K562 (cell line): ENCODE results near the gene CDKN1C. TPM values are rescaled to one million over a fixed set of nuclear protein-coding genes. Genes with fewer than 3 reads are reported as not detected.

Source experiments
- BCL6 ChIP-seq: fragments of 250-450 bp; sonication (Bioruptor Pico); IDR thresholded peaks from 2 replicates; pipeline ENCODE4 v1.4.0; 2020
- CBX8 ChIP-seq: fragments of 200-600 bp; sonication (generic); IDR thresholded peaks from 2 replicates; pipeline ENCODE4 v1.6.1; 2012; ENCODE audit warnings: borderline replicate concordance, mixed run types, low read depth, mild to moderate bottlenecking, moderate library complexity, mixed read lengths, low read length, control low read depth, inconsistent platforms; ENCODE audit not compliant: poor library complexity, severe bottlenecking; ENCODE audit errors: extremely low read depth
- ERF ChIP-seq: fragments of 450-650 bp; formaldehyde crosslinking; IDR thresholded peaks from 2 replicates; pipeline ENCODE4 v1.4.0; 2020; ENCODE audit warnings: mild to moderate bottlenecking, mixed read lengths
- GATAD2B ChIP-seq: fragments of 450-650 bp; IDR thresholded peaks from 2 replicates; pipeline ENCODE4 v1.6.1; 2017; ENCODE audit warnings: mild to moderate bottlenecking, borderline replicate concordance
- HLTF ChIP-seq: fragments of 450-650 bp; IDR thresholded peaks from 2 replicates; pipeline ENCODE4 v1.6.1; 2016
- HNRNPLL ChIP-seq: fragments of 200-400 bp; formaldehyde crosslinking; IDR thresholded peaks from 2 replicates; pipeline ENCODE4 v1.6.1; 2017; ENCODE audit warnings: low read length, low read depth, mild to moderate bottlenecking; ENCODE audit not compliant: poor library complexity, severe bottlenecking
- ILK ChIP-seq: fragments of 450-650 bp; IDR thresholded peaks from 2 replicates; pipeline ENCODE4 v1.6.1; 2016; ENCODE audit warnings: missing genetic modification characterization, low read depth, mild to moderate bottlenecking, missing compliant biosample characterization, moderate library complexity, borderline replicate concordance
- KDM1A ChIP-seq, 2 experiments: fragments of 450-650 bp; IDR thresholded peaks; 2 replicates each; pipeline ENCODE4 v1.6.1; 2016; ENCODE audit warnings: mild to moderate bottlenecking in 2 of 2
- NR3C1 ChIP-seq: sonication (generic); formaldehyde crosslinking; IDR thresholded peaks from 2 replicates; pipeline ENCODE4 v1.8.1; 2022; ENCODE audit warnings: missing genetic modification reagents
- PCBP2 ChIP-seq: fragments of 200-400 bp; formaldehyde crosslinking; IDR thresholded peaks from 2 replicates; pipeline ENCODE4 v1.6.1; 2018; ENCODE audit warnings: low read length, low read depth, mild to moderate bottlenecking, moderate library complexity; ENCODE audit not compliant: poor library complexity, severe bottlenecking
- PHF8 ChIP-seq: fragments of 200-600 bp; sonication (generic); IDR thresholded peaks from 2 replicates; pipeline ENCODE4 v1.6.1; 2012; ENCODE audit warnings: mixed run types, mild to moderate bottlenecking, inconsistent platforms, low read length, moderate library complexity, borderline replicate concordance
- RB1 ChIP-seq: fragments of 450-650 bp; IDR thresholded peaks from 2 replicates; pipeline ENCODE4 v1.6.1; 2017; ENCODE audit warnings: low read depth, mild to moderate bottlenecking
- RNF2 ChIP-seq: sonication (generic); IDR thresholded peaks from 2 replicates; pipeline ENCODE4 v1.6.1; 2016
- SMAD4 ChIP-seq: fragments of 250-450 bp; sonication (Bioruptor Pico); conservative IDR thresholded peaks from 2 replicates; pipeline ENCODE4 v1.8.0; 2021; ENCODE audit warnings: inconsistent platforms, mild to moderate bottlenecking, moderate library complexity
- TOE1 ChIP-seq, 2 experiments: fragments of 450-650 bp in 1 of 2; sonication (generic) in 1 of 2; formaldehyde crosslinking in 1 of 2; IDR thresholded peaks; 2 replicates each; pipeline versions ENCODE4 v1.7.1 to v1.8.0; 2016 to 2022; ENCODE audit warnings: borderline replicate concordance in 2 of 2, mild to moderate bottlenecking in 2 of 2, antibody characterized with exemption in 1 of 2, inconsistent platforms in 1 of 2, low read depth in 1 of 2, missing genetic modification reagents in 1 of 2, moderate library complexity in 1 of 2
- UBTF ChIP-seq, 2 experiments: IDR thresholded peaks; 2 replicates each; pipeline ENCODE4 v1.6.1; 2012; ENCODE audit warnings: improper control_type of control experiment in 2 of 2, low read depth in 2 of 2, low read length in 2 of 2, borderline replicate concordance in 1 of 2
- ZNF780A ChIP-seq: fragments of 250-450 bp; sonication (Bioruptor Pico); IDR thresholded peaks from 2 replicates; pipeline ENCODE4 v1.5.0; 2021; ENCODE audit warnings: mild to moderate bottlenecking
- polyA plus RNA-seq, 8 experiments: library from polyadenylated mRNA; depleted of rRNA in 4 of 8; stranded (reverse) in 5 of 8; unstranded in 3 of 8; fragments of >200 nt; fragmentation: Nextera tagmentation in 2 of 8; fragmentation: Illumina TruSeq in 1 of 8; extraction: Ambion mirVana in 2 of 8; extraction: Trizol in 1 of 8; gene quantifications; 2 replicates each; pipeline versions ENCODE4 v1.2.1 to v1.2.3, GENCODE V29; 2011 to 2014; ENCODE audit warnings: inconsistent platforms in 1 of 8, missing spikeins in 1 of 8
- total RNA-seq, 7 experiments: library from RNA; depleted of rRNA in 6 of 7; stranded (reverse); fragments of >200 nt in 6 of 7; fragmentation: Illumina TruSeq in 2 of 7; extraction: Trizol in 2 of 7; gene quantifications; 2 replicates each; pipeline versions ENCODE4 v1.2.1 to v1.2.3, GENCODE V29; 2011 to 2021; ENCODE audit warnings: low replicate concordance in 1 of 7
- TF ChIP-seq, protein P1 (sequence below), 2 experiments: IDR thresholded peaks in 1 of 2; conservative IDR thresholded peaks in 1 of 2; 2 replicates each; pipeline ENCODE4 v1.6.1; 2016; ENCODE audit warnings: low read depth in 2 of 2, mild to moderate bottlenecking in 1 of 2, missing compliant biosample characterization in 1 of 2, missing genetic modification characterization in 1 of 2, moderate library complexity in 1 of 2
- TF ChIP-seq, protein P2 (sequence below): IDR thresholded peaks from 2 replicates; pipeline ENCODE4 v1.6.1; 2012; ENCODE audit warnings: low read depth, low read length, improper control_type of control experiment, borderline replicate concordance

Gene CDKN1C
- total and polyA plus RNA-seq, 9 of the 15 experiments (the other 6 are each of a cell fraction or from before 2014, with no cell fraction given): 2.8 to 21.1 (median 9.3) TPM

GRCh38 chr11:2883979-2884815 lies 1.4 kb downstream of the CDKN1C start (continued):
- TF ChIP-seq ILK (tag) (no peak), RB1 (0 out of 2 replicates have a peak, but pooled peaks have one; percentile 4), UBTF (IDR thresholded peaks at IDR 0.05; ENCODE audit: borderline replicate concordance in 1 of 2, low read depth in 2 of 2, low read length in 2 of 2) (0 out of 4 replicates have a peak, but pooled peaks of 1 of the 2 experiments have one; percentile 20), PHF8 (peak; percentile 21; the same call in 1 of the 2 replicates), NR3C1 (CRISPR knock-in tag) (no peak), CBX8 (no peak), BCL6 (CRISPR knock-in tag) (no peak), KDM1A (IDR thresholded peaks at IDR 0.05) (no peak), HNRNPLL (peak; percentile 19), RNF2 (no peak), GATAD2B (no peak), HLTF (no peak), SMAD4 (CRISPR knock-in tag) (0 out of 2 replicates have a peak, but pooled peaks have one; percentile 15), TOE1 (IDR thresholded peaks at IDR 0.05; ENCODE audit: borderline replicate concordance) (no peak), TOE1 (CRISPR knock-in tag; IDR thresholded peaks at IDR 0.05; ENCODE audit: borderline replicate concordance, low read depth) (no peak), ERF (CRISPR knock-in tag) (no peak), PCBP2 (no peak), ZNF780A (CRISPR knock-in tag) (no peak)
- TF ChIP-seq, protein P1, sequence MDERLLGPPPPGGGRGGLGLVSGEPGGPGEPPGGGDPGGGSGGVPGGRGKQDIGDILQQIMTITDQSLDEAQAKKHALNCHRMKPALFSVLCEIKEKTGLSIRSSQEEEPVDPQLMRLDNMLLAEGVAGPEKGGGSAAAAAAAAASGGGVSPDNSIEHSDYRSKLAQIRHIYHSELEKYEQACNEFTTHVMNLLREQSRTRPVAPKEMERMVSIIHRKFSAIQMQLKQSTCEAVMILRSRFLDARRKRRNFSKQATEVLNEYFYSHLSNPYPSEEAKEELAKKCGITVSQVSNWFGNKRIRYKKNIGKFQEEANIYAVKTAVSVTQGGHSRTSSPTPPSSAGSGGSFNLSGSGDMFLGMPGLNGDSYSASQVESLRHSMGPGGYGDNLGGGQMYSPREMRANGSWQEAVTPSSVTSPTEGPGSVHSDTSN (CRISPR knock-in tag; IDR thresholded peaks at IDR 0.05; ENCODE audit: low read depth): no peak
- TF ChIP-seq, protein P1 (tag; conservative IDR thresholded peaks at IDR 0.05; ENCODE audit: low read depth): no peak
- TF ChIP-seq, protein P2, sequence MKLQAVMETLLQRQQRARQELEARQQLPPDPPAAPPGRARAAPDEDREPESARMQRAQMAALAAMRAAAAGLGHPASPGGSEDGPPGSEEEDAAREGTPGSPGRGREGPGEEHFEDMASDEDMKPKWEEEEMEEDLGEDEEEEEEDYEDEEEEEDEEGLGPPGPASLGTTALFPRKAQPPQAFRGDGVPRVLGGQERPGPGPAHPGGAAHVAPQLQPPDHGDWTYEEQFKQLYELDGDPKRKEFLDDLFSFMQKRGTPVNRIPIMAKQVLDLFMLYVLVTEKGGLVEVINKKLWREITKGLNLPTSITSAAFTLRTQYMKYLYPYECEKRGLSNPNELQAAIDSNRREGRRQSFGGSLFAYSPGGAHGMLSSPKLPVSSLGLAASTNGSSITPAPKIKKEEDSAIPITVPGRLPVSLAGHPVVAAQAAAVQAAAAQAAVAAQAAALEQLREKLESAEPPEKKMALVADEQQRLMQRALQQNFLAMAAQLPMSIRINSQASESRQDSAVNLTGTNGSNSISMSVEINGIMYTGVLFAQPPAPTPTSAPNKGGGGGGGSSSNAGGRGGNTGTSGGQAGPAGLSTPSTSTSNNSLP: no peak
